G401 (cell line): ENCODE data around the gene TMEM187. TPM values are rescaled to one million over a fixed set of nuclear protein-coding genes. Genes with fewer than 3 reads are reported as not detected.

Experiments used
- DNase-seq: peaks from one replicate; pipeline ENCODE4 v3.0.0-alpha.2; 2015; ENCODE audit warnings: low spot score
- in situ Hi-C: cut with HindIII; loops from 2 replicates; pipeline ENCODE4 v1.10.0; 2016; ENCODE audit warnings: low sequenced_read_pairs, mixed read lengths
- total RNA-seq: library from RNA; depleted of rRNA; stranded (reverse); fragments of >200 nt; shearing (Covaris generic); gene quantifications from 2 replicates; pipeline ENCODE4 v1.2.3, GENCODE V29; 2014; rRNA removed

TMEM187 gene
- 1.4 and 7.4 TPM in 2 replicates for total RNA-seq

GRCh38 chrX:153972368-153973126, at the start of gene TMEM187:
TMEM187 (plus strand) TSS chrX:153972754; CDS start chrX:153982063, 9,309 bp downstream.
- in situ Hi-C loops = no loop called here

DNA sequence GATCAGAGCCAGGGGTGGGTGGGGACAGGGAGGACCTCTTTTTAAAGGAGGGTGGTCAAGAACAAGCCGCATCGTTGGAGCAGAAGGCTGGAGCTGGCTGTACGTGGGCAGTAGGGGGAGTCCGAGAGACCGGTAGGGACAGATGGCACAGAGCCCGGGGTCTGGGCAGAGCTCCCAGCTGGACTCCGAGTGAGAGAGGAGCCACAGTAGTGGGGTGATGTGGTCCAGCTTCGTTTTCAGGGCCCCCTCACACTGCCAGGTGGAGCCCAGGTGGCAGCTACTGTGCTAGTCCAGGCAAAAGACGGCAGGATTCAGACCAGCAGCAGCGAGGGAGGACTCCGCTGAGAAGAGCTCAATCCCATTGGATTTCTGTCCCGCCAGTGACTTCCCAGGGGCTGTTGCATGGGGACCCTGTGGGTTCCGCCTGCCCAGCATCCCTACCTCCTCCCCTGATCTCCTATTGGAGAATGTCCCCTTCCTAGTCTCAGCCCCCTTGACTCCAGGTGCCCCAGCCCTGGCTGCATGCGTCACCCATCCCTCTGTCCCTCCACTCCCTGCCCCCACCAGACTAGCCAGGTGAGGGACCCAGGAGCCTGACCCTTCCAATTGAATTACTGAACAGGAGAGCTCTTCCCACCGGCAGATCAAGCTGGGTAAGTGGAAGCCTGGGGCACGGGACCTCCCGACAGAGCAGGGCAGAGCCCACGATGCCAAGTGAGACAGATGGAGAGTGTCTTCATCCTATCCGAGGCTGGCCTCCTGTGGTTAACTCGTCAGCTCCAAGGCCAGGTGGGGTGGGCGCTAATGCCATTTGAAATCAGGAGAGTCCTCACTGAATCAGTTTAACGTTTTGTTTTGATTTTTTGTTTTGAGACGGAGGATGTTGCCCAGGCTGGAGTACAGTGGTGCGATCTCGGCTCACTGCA, 49.4 kb upstream of the TMEM187 start:
- in situ Hi-C loops = no loop called here
- peak; percentile 86 for DNase-seq

More at GRCh38 chrX:153972368-153973126, at the start of gene TMEM187:
- peak; percentile 82 for DNase-seq

DNA sequence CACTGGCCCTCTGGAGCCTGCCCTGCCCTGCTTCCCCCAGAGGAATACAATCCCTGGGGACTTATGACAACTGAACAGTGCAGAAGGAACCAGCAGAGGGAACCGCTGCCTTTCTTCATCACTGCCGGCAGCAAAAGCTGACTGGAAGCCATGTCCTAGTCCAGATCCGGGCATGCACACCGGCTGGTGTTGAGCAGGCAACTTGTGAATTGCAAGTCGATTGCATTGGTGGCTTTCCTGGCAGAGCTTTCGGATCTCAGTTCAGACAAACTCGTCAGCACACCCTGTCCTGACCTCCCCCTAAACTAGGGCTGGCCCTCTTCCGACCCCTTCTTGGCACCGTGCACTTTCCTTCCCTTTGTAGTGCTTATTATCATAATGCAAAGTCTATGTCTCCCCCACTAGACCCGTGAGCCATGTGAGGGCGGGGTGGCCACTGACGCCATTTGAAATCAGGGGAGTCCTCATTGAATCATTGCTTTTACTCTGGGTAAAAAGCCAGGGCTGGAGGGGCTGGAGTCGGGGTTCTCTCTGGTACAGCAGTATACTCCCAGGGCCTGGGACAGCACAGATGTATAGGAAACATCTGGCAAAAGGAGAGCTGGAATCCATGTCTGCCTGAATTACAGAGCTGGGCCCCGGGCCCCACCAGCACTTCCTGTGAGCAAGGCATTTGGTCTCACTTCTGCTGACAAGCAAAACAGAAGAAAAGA, 48.2 kb upstream of the TMEM187 start:
- no peak for DNase-seq
- in situ Hi-C loops = no loop called here

GRCh38 chrX:153925387-153925738, 47.2 kb upstream of the TMEM187 start:
- in situ Hi-C loops = no loop called here
- no peak for DNase-seq

GRCh38 chrX:153925739-153926551, 46.6 kb upstream of the TMEM187 start, which contains the start of gene ARHGAP4:
ARHGAP4 (minus strand) TSS chrX:153926264; CDS start chrX:153926202, 62 bp downstream.
- in situ Hi-C loops = no loop called here
- no peak for DNase-seq

GRCh38 chrX:153926552-153926857, 46.0 kb upstream of the TMEM187 start:
- no peak for DNase-seq
- in situ Hi-C loops = no loop called here

DNA sequence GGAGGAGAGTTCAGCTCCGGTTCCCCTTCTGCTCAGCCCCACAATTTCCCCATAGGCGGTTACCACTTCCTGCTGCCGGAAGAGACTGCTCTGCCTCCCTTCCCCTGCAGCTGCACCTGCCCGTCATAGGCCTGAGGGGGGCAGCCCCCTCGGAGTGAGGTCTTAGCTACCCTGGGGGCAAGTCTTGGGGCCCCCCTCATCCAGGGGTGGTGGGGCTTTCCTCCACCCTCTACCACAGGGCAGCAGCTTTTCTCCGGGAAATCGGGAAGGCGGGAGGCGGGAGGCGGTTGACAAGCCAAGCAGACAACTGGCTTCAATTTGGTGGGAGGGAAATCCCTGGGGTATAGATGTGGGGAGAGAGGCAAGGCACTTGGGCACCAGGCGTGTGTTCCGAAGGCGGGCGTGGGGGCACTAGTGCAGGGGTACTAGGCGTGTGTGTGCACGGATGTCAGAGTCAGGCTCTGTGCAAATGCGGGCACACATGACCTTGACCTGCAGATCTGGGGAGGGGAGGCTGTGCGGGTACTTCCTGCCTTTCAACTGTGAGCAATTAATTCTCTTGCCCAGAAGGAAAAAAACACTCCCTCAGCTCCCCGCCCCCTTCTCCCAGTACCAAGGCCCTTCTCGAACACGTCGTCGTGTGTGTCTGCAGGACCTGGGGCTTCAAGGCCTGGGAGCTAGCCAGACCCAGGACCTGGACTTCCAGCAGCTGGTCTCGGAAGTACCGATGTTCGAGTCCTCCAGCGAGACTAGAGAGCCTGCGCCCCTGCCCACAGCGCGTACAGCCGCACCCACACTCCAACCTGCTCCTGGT, 45.5 kb upstream of the TMEM187 start:
- no peak for DNase-seq
- in situ Hi-C loops = no loop called here

GRCh38 chrX:153927672-153927921, 45.0 kb upstream of the TMEM187 start:
- in situ Hi-C loops = no loop called here

GRCh38 chrX:153927922-153928760, 44.4 kb upstream of the TMEM187 start:
- in situ Hi-C loops = no loop called here

More at GRCh38 chrX:153927672-153927921, 45.0 kb upstream of the TMEM187 start:
- no peak for DNase-seq

DNA sequence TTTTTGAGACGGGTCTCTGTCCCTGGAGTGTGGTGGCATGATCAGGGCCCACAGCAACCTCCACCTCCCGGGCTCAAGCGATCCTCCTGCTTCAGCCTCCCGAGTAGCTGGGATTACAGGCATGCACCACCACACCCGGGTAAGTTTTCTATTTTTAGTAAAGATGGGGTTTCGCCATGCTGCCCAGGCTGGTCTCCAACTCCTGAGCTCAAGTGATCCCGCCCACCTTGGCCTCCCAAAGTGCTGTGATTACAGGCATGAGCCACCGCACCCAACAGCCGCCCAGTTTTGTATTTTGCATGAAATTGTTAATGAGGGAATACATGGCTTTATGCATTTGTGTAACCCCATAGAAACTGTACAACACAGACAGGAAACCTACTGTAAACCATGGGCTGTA, 43.7 kb upstream of the TMEM187 start:
- in situ Hi-C loops = no loop called here
- no peak for DNase-seq

More at GRCh38 chrX:153927922-153928760, 44.4 kb upstream of the TMEM187 start:
- peak; percentile 93 for DNase-seq

- DNase-seq = no peak
These were observed 43.0 kb upstream of the TMEM187 start for GRCh38 chrX:153929576-153929975.

DNA sequence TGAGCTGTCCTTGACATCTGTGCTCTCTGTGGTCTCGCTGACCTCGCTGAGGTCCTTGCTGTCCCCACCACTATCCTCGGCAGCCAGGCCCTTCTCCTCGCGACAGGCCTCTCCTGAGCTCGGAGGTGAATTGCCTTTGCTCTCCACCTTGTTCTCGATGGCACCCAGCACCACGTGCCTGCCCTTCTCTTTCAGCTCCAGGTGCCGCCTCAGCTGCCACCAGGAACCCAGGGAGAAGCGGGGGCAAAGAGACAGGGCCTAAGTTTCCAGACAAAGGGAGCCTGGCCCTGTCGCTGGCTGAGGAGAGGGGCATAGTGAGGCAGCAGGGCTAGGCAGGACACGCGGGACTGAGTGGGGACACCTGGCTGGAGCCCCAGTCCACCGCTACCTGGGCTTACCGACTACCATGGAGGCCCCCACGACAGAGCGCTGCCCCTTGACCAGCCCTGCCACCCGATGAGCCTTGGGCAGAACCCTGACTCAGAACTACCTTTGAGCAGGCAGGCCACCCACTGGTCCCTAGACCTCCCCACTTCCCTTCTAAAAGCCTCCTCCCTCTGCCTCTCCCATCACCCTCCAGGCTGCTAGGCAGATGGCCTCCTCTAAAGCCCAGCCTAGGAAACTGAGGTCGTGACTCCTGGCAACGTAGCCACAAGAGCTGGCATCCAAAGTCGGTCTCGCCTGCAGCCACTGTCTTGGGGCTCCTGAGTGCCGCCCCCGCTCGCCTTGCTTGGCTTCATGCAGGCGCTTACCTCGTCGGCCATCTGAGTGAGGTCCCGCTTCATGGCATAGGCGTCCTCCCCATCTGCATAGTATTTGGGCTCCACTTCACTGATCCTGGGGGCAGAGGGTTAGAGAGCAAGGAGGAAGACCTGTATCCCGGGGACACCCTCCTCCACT, 42.3 kb upstream of the TMEM187 start:
- DNase-seq = no peak
- in situ Hi-C loops = no loop called here

More at GRCh38 chrX:153929576-153929975, 43.0 kb upstream of the TMEM187 start:
- in situ Hi-C loops = no loop called here

GRCh38 chrX:153931151-153931550, 41.4 kb upstream of the TMEM187 start:
- in situ Hi-C loops = no loop called here
- no peak for DNase-seq

GRCh38 chrX:153931748-153932147, 40.8 kb upstream of the TMEM187 start:
- in situ Hi-C loops = no loop called here
- no peak for DNase-seq

GRCh38 chrX:153932220-153932915, 40.2 kb upstream of the TMEM187 start:
- DNase-seq = no peak
- in situ Hi-C loops = no loop called here

GRCh38 chrX:153933748-153934147, 38.8 kb upstream of the TMEM187 start:
- in situ Hi-C loops = no loop called here
- no peak for DNase-seq
